GM23248 (cell line): ENCODE results near the gene SMYD3.

Experiments used
- EZH2 ChIP-seq: fragments of 200-600 bp; sonication (generic); IDR thresholded peaks from 2 replicates; pipeline ENCODE4 v1.6.1; 2018; ENCODE audit warnings: antibody characterized with exemption, mild to moderate bottlenecking; ENCODE audit not compliant: insufficient read depth, poor library complexity, severe bottlenecking
- EZH2phosphoT487 ChIP-seq: fragments of 200-600 bp; sonication (generic); IDR thresholded peaks from 2 replicates; pipeline ENCODE4 v1.6.1; 2018; ENCODE audit warnings: antibody characterized with exemption, moderate library complexity, mild to moderate bottlenecking, low read depth; ENCODE audit not compliant: insufficient read depth

DNA sequence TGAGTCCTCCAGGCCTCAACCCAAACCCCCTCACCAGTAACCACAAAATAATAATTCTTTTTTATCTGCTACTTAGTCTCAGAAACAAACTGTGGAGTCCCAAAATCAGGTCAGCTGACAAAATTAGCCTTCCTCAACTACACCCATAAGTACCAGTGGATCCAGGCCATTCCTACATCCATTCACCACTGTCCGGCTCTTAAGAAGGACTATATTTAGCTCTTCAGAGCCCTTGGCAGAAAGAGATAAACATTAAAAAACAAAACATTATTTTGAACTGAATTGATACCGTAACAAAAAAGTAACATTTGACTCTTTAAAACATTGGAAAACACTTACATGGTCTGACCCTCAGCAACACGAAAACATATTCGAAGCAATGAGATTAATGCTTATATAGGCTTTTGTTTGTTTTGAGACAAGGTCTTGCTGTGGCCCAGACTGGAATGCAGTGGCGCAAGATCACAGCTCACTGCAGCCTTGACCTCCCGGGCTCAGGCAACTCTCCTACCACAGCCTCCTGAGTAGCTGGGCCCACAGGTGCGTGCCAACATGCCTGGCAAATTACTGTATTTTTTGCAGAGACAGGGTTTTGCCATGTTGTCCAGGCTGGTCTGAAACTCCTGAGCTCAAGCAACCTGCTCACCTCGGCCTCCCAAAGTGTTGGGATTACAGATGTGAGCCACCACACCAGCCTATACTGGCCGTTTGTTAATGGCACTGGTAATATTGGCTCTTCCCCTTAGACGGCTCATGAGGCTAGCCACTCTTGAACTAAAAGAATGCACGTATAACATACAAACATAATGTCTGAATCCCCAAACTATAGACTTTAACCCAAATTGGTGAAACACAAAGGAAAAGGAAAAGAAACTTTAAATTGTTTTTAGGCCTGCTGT, 330.7 kb downstream of the SMYD3 start:
- TF ChIP-seq EZH2 = no peak
- no peak for TF ChIP-seq EZH2phosphoT487
